NCI-H187 (cell line): ENCODE data around the gene ZSCAN10.
"Not testable (repeated sequence)": the region's sequence is repeated elsewhere in the genome, so short reads cannot be mapped to it uniquely, and the experiment has no call there.

Source experiments
- DNase-seq, 2 experiments: peaks; one replicate each; lab custom pipeline; 2025; lab: John Stamatoyannopoulos, UW

Gene ZSCAN10

GRCh38 chr16:3085868-3086595, 13.1 kb downstream of the ZSCAN10 start:
- DNase-seq: no peak

GRCh38 chr16:3084969-3085670, 14.0 kb downstream of the ZSCAN10 start:
- no peak for DNase-seq

GRCh38 chr16:3084491-3084890, 14.6 kb downstream of the ZSCAN10 start:
- DNase-seq: no peak

- DNase-seq: not testable (repeated sequence)
These were observed 15.7 kb downstream of the ZSCAN10 start for GRCh38 chr16:3083408-3083807.

DNA sequence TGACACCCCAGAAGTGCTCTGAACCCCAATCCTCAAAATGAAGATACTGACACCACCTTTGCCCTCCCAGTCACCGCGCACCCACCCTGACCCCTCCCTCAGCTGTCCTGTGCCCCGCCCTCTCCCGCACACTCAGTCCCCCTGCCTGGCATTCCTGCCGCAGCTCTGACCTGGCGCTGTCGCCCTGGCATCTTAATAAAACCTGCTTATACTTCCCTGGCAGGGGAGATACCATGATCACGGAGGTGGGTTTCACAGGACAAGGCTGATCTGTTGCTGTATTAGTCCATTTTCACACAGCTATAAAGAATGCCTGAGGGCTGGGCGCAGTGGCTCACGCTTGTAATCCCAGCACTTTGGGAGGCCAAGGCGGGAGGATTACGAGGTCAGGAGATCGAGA, 17.1 kb downstream of the ZSCAN10 start:
- not testable (repeated sequence) for DNase-seq

DNA sequence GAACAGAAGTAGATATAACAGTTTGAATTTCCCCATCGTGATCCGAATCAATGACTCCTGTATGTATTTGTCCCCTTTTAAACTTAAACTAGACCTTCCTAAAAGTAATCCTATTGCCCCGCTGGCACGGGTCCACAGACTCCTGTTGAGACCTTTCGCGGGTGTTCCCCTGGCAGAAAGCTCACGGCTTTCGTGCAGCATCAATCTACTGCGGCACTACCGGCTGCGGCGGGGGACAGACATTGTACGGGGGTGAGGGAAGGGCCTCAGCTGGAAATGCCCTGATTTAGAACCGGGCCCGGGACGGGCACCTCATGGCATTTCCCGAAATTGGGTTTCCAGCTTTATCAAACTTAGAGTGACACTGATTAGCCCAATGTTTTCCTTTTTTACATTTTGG, 19.1 kb downstream of the ZSCAN10 start:
- no peak for DNase-seq

DNA sequence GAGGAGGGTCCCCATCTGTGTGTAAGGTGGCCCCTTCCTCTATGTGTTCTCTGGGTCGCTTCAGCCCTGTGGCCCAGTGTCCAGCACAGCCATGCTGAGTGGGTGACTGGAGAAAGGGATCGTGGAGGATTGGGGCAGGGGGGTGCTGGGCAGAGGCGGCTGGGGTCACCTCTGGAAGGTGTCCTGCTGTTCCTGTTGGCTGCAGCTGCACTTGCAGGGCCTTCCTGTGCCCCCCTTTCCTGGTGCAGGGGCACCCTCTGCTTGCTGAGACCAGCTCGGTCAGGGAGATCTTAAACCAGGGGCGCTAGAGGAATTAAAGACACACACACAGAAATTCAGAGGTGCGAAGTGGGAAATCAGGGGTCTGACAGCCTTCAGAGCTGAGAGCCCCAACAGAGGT, 22.5 kb downstream of the ZSCAN10 start:
- DNase-seq: no peak

- not testable (repeated sequence) for DNase-seq
These were observed 23.1 kb downstream of the ZSCAN10 start for GRCh38 chr16:3075946-3076345.

GRCh38 chr16:3075523-3075915, 23.6 kb downstream of the ZSCAN10 start:
- DNase-seq: no peak

DNA sequence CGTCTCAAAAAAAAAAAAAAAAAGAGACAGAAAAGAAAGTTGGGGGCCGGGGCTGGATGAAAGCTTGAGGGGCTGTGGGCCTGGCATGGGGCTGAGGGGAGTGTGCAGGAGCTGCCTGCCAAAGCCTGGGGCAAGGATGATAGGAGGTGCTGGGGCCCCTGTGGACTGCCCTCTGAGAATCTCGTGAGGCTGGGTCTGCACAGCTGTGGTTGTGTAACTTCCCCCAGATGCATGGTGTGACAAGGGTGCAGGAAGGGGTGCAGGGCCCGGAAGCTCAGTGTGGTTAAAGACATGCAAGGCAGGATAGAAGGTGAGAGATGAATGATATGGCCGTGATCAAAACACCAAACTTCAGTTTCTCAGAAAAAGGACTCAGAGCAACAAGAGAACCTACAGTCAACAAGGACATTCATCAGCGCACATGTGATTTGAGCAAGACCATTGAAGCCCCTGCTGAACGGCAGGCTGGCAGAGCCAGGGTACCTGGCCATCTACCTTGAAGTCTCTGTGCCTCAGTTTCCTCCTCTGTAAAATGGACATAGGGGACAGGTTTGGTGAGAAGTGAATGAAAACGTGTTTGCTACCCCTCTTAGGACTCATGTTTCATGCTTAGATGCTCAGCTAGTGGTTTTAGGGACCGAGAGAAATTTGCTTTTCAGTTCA, 24.1 kb downstream of the ZSCAN10 start:
- DNase-seq: no peak

DNA sequence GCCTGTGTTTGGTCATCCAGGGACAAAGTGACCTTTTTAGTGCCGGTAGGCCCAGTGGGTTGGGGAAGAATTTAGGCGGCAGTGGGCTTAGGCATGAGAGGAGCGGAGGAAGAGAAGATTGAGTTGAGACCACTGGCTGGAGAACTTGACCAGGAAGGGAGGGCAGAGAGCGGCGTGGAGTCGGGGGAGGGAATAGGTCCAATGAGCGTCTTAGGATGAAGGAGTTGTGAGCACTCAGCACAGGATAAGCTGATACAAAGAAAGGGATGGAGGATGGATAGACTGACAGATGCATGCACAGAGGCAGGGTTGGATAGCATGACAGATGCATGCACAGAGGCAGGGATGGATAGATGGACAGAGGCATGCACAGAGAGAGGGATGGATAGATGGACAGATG, 25.6 kb downstream of the ZSCAN10 start:
- no peak for DNase-seq

- not testable (repeated sequence) for DNase-seq
These were observed 26.4 kb downstream of the ZSCAN10 start for GRCh38 chr16:3072576-3073263.

GRCh38 chr16:3072148-3072547, 26.9 kb downstream of the ZSCAN10 start:
- DNase-seq: not testable (repeated sequence)

GRCh38 chr16:3071655-3072054, 27.4 kb downstream of the ZSCAN10 start:
- DNase-seq: no peak

DNA sequence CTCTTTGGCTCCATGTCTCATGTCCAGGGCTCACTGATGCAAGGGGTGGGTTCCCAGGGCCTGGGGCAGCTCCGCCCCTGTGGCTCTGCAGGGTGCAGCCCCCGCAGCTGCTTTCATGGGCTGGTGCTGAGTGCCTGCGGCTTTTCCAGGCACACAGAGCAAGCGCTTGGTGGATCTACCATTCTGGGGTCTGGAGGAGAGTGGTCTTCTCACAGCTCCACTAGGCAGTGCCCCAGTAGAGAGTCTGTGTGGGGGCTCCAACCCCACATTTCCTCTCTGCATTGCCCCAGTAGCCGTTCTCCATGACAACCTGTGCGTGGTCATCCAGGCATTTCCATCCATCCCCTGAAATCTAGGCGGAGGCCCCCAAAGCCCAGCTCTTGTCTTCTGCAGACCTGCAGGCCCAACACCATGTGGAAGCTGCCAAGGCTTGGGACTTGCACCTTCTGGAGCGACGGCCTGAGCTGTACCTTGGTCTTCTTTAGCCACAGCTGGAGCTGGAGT, 28.4 kb downstream of the ZSCAN10 start:
- DNase-seq: no peak

GRCh38 chr16:3069146-3069545, 29.9 kb downstream of the ZSCAN10 start:
- not testable (repeated sequence) for DNase-seq

- DNase-seq: no peak
These were observed 30.6 kb downstream of the ZSCAN10 start for GRCh38 chr16:3068487-3068886.

DNA sequence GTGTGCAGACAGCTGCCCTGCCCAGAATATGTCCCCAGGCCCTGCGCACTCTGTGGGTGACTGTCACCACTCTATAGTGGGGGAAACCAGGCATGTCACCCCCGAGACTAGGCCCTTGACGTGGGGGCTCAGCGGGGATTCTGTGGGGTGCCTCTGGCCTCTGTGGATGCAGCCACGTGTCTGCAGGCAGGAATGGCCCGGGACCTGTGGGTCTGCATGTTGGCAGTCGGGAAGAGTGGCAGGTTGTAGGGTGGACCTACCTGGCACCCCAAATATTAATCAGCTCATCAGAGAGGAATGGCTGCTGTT, 32.7 kb downstream of the ZSCAN10 start:
- DNase-seq: no peak

GRCh38 chr16:3065742-3066439, 33.2 kb downstream of the ZSCAN10 start:
- no peak for DNase-seq

DNA sequence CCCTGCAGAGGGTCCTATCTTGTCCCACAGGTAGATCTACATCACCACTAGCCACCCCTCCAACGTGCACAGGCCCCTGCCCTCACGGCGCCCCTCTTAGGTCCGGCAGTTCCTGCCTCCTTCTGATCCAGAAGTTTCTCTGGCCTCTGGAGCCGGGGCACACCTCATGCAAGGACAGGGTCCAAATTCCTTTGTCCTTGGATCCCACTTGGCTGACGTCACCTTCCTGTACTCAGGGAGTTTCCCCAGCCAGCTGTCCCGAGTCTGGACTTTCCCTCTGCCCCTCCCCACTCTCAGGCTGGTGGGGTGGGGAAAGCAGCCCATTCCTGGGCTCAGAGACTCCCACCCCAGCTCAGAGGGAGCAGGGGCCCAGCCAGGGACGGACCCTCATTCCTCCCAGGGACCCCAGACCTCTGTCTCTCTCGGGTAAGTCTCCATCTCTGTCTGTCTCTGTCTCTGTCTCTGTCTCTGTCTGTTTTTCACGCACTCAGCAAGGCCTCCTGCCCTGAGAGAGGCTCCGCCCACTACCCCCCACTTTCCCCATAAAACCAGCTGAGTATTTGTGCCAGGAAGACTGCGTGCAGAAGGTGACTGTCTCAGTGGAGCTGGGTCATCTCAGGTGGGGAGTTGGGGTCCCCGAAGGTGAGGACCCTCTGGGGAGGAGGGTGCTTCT, 33.9 kb downstream of the ZSCAN10 start, which contains the start of gene IL32:
IL32 (plus strand) TSS at position 572 of the 673 bp plus-strand sequence. CDS start 172 bp downstream, outside the sequence.
- no peak for DNase-seq
